ENCODE measurements around the gene ZNF746.
A peak's percentile ranks its signal among the peaks of the same experiment; 100 is the strongest.

ZNF746 gene

DNA sequence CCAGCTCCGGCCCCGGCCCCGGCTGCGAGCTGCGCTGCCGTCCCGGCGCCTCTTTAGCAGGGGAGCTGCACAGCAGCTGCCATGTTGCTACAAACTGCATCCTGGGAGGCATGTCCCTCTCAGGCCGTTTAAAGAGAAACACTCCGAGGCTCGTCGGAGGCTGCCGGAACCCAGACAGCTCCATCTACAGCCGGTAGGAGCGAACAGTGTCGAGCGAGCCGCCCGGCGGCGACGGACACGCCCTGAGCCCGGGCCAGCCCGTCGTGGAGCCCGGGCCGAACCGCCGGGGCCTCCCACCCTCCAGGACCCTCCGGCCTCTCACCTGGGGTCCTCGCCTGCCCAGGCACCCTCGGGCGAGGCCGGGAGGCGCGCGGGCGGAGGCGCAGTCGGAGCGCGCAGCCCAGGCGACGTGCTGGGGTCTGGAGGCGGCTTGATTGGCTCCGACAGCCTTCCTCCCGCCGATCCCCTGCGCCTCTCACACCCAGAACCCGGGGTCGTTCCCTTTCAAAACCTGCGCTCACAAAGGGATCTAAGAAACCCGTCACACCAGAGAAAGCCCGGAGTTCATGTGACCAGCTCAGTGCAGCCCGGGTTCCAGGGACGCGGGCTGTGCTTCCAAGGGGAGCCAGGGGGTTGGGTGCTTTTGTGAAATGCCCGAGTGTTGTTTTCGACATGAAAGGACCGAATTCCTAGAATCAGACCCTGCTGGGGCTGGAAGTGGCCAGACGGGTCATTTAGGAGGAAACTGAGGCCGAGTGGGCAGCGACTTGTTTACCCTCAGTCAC, 36.9 kb downstream of the ZNF746 start, which contains the start of gene ZNF777:
TSS of gene ZNF777 (minus strand) at position 570 of the 785 bp plus-strand sequence. CDS start 5,040 bp downstream, outside the sequence.
- peak; percentile 85 for FAIRE-seq
- TF ChIP-seq SPI1 (IDR thresholded peaks at IDR 0.05; ENCODE audit: low read depth, low read length) (no peak), POU2F2 (IDR thresholded peaks at IDR 0.05; ENCODE audit: low read depth, low read length) (no peak), POLR2A (IDR thresholded peaks at IDR 0.05; ENCODE audit: low read depth, low read length) (peak; percentile 81), POLR2AphosphoS5 (IDR thresholded peaks at IDR 0.05; ENCODE audit: low read depth, low read length) (peak; percentile 59; the same call in 1 of the 2 replicates), TAF1 (IDR thresholded peaks at IDR 0.05; ENCODE audit: low read depth, low read length) (peak; percentile 86), PAX5 (IDR thresholded peaks at IDR 0.05; ENCODE audit: insufficient read depth, low read length, severe bottlenecking) (no peak)

DNA sequence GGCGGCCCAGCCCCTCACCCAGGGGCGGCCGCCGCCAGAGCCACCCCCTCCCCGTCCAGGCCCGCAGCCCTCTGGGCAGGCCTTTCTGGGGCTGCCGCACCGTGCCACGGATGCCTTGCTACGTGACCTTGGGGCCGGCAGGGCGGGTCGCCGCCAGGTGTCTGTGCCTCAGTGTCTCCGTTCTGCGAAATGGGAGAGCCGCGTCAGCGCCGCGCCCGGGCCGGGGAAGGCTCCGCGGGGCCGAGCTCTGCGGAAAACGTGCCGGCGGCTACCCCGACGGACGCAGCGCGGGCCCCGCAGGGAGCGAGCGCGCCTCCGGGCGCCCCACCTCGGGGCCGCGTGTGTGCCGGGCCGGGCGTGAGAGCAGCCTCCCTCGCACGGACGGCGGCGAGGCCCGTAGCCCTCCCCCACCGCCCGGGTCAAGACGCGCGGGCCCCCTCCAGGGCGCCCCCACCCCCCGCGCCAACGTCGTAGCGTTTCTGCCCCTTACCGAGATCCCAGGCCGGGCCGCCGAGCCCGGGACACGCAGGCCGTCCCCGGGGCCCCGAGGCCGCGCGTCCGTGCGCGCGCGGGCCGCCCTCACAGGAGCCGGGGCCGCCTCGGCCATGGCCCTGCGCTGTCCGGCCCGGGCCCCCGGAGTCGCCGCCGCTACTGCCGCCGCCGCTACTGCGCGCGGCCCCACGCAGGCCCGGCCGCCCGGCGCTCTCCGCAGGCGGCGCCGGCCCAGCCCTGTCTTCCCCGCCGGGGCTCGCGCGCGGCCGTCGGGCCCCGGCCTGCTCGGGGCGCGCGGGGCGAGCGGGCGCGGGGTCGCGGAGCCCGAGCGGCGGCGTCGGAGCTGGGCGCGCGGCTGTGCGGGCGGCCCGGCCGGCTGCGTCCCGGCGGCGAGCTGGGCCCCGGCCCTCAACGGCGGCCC, 37.8 kb downstream of the ZNF746 start:
- FAIRE-seq (no peak), DNase-seq (ENCODE audit: insufficient read length, low spot score) (peak; percentile 74)
- no peak for TF ChIP-seq POU2F2 (IDR thresholded peaks at IDR 0.05; ENCODE audit: low read depth, low read length)
- no peak for TF ChIP-seq POLR2A (IDR thresholded peaks at IDR 0.05; ENCODE audit: low read depth, low read length)
- TF ChIP-seq PAX5 (IDR thresholded peaks at IDR 0.05; ENCODE audit: insufficient read depth, low read length, severe bottlenecking) = no peak
- no peak for TF ChIP-seq TAF1 (IDR thresholded peaks at IDR 0.05; ENCODE audit: low read depth, low read length)
- no peak for TF ChIP-seq SPI1 (IDR thresholded peaks at IDR 0.05; ENCODE audit: low read depth, low read length)
- TF ChIP-seq POLR2AphosphoS5 (IDR thresholded peaks at IDR 0.05; ENCODE audit: low read depth, low read length) = no peak

More for the DNA sequence above, 36.9 kb downstream of the ZNF746 start, which contains the start of gene ZNF777:
- DNase-seq (ENCODE audit: insufficient read length, low spot score) = peak; percentile 91

DNA sequence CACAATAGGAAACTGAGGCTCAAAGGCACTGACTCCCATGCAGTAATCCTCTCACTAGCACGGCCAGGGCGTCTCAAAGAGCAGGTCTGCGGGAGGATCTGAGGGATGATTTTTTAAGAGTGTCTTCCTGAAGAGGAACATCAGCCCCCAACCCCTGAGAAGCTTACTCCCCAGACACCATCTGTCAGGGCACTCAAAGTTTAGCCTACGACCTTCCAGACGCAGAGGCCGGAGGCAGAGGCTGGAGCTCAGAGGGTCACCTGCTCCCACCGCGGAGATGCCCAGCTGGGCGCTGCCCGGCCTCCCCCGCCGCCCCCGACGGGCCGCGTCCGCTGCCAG, 38.4 kb downstream of the ZNF746 start:
- FAIRE-seq (no peak), DNase-seq (ENCODE audit: insufficient read length, low spot score) (no peak)

GRCh38 chr7:149458235-149458634, 39.4 kb downstream of the ZNF746 start:
- no peak for FAIRE-seq
- no peak for DNase-seq (ENCODE audit: insufficient read length, low spot score)
- no peak for TF ChIP-seq TAF1 (IDR thresholded peaks at IDR 0.05; ENCODE audit: low read depth, low read length)
- no peak for TF ChIP-seq SPI1 (IDR thresholded peaks at IDR 0.05; ENCODE audit: low read depth, low read length)
- TF ChIP-seq POLR2A (IDR thresholded peaks at IDR 0.05; ENCODE audit: low read depth, low read length) = no peak
- TF ChIP-seq POLR2AphosphoS5 (IDR thresholded peaks at IDR 0.05; ENCODE audit: low read depth, low read length) = no peak
- TF ChIP-seq POU2F2 (IDR thresholded peaks at IDR 0.05; ENCODE audit: low read depth, low read length) = no peak
- TF ChIP-seq PAX5 (IDR thresholded peaks at IDR 0.05; ENCODE audit: insufficient read depth, low read length, severe bottlenecking) = no peak

More for the DNA sequence above, 38.4 kb downstream of the ZNF746 start:
- TF ChIP-seq SPI1 (IDR thresholded peaks at IDR 0.05; ENCODE audit: low read depth, low read length) (no peak), PAX5 (IDR thresholded peaks at IDR 0.05; ENCODE audit: insufficient read depth, low read length, severe bottlenecking) (no peak), POLR2A (IDR thresholded peaks at IDR 0.05; ENCODE audit: low read depth, low read length) (no peak), POU2F2 (IDR thresholded peaks at IDR 0.05; ENCODE audit: low read depth, low read length) (no peak), POLR2AphosphoS5 (IDR thresholded peaks at IDR 0.05; ENCODE audit: low read depth, low read length) (no peak), TAF1 (IDR thresholded peaks at IDR 0.05; ENCODE audit: low read depth, low read length) (no peak)

DNA sequence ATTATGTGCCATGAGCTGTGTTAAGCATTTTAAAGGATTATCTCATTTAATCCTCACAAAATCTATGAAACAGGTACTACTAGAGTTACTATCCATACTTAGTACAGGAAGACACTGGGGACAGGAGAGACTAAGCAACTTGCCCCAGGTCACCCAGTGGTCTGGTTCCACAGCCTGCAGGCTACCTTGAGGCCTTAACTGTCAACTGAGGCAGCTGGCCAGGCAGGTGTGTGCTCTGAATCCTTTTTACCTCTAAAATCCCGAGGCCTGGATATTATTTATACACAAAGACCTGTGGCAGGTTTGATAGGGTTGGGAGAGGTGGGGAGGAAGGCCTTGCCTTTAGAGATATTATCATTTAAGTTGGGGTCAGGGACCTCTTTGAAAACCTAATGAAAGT, 39.8 kb downstream of the ZNF746 start:
- DNase-seq (ENCODE audit: insufficient read length, low spot score) (no peak), FAIRE-seq (no peak)
- TF ChIP-seq POLR2AphosphoS5 (IDR thresholded peaks at IDR 0.05; ENCODE audit: low read depth, low read length) = no peak

- no peak for FAIRE-seq
- DNase-seq (ENCODE audit: insufficient read length, low spot score) = no peak
- no peak for TF ChIP-seq POLR2A (IDR thresholded peaks at IDR 0.05; ENCODE audit: low read depth, low read length)
- TF ChIP-seq POLR2AphosphoS5 (IDR thresholded peaks at IDR 0.05; ENCODE audit: low read depth, low read length) = no peak
- no peak for TF ChIP-seq SPI1 (IDR thresholded peaks at IDR 0.05; ENCODE audit: low read depth, low read length)
- TF ChIP-seq POU2F2 (IDR thresholded peaks at IDR 0.05; ENCODE audit: low read depth, low read length) = no peak
Measured at GRCh38 chr7:149456506-149457421, 40.8 kb downstream of the ZNF746 start.

GRCh38 chr7:149455175-149455950, 42.2 kb downstream of the ZNF746 start:
- no peak for DNase-seq (ENCODE audit: insufficient read length, low spot score)
- TF ChIP-seq POLR2AphosphoS5 (IDR thresholded peaks at IDR 0.05; ENCODE audit: low read depth, low read length) (no peak), SPI1 (IDR thresholded peaks at IDR 0.05; ENCODE audit: low read depth, low read length) (no peak), POU2F2 (IDR thresholded peaks at IDR 0.05; ENCODE audit: low read depth, low read length) (no peak)
- FAIRE-seq = no peak

GRCh38 chr7:149454750-149455149, 42.9 kb downstream of the ZNF746 start:
- FAIRE-seq (no peak), DNase-seq (ENCODE audit: insufficient read length, low spot score) (no peak)
- no peak for TF ChIP-seq POLR2A (IDR thresholded peaks at IDR 0.05; ENCODE audit: low read depth, low read length)
- no peak for TF ChIP-seq SPI1 (IDR thresholded peaks at IDR 0.05; ENCODE audit: low read depth, low read length)
- TF ChIP-seq POLR2AphosphoS5 (IDR thresholded peaks at IDR 0.05; ENCODE audit: low read depth, low read length) = no peak
- TF ChIP-seq PAX5 (IDR thresholded peaks at IDR 0.05; ENCODE audit: insufficient read depth, low read length, severe bottlenecking) = no peak
- TF ChIP-seq POU2F2 (IDR thresholded peaks at IDR 0.05; ENCODE audit: low read depth, low read length) = no peak
- TF ChIP-seq TAF1 (IDR thresholded peaks at IDR 0.05; ENCODE audit: low read depth, low read length) = no peak

Data from GM12891 (cell line).